ENCODE measurements around the gene TRPM3. TPM values are rescaled to one million over a fixed set of nuclear protein-coding genes. Genes with fewer than 3 reads are reported as not detected.

Gene TRPM3
- total and polyA plus RNA-seq, 2 of the 13 experiments (the other 11 are each of a cell fraction or from before 2014, with no cell fraction given), result not detected

DNA sequence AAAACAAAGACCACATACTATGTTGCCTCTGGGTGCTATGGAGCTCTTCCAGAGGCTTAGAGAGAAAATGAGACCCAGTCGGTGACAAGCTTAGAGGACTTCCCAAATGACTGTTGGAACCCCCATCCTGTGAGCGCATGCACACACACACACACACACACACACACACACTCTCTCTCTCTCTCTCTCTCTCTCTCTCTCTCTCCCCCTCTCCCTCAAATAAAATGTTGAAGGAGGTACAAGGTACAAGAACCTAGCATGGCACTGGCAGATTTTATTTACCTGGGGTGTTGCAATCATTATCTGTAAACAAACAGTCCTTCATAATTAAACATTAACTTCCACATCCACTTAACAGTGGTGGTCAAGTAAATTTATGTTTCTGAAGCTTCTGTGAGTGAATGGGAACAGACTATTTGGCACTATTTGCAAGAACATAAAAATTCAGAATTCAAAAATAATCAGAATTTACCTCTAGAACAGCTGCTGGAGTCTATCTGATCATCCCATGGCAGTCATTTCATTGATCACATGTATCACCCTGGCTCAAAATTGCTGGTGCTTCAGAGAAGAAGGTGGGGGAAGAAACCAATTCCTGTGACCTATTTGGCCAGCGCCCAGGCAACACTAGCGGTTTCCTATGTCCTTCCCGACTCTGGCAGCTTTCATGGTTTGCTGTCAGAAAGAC, 24.9 kb downstream of the TRPM3 start (continued):
- peak; percentile 86 for TF ChIP-seq ZNF280D (CRISPR knock-in tag; IDR thresholded peaks at IDR 0.05)
- TF ChIP-seq NFATC3 (CRISPR knock-in tag; IDR thresholded peaks at IDR 0.05), result no peak
- TF ChIP-seq MAFK (conservative IDR thresholded peaks at IDR 0.05 in 1 of 2, IDR thresholded peaks at IDR 0.05 in 1 of 2; ENCODE audit: low read length in 2 of 2), result no peak
- TF ChIP-seq, protein P1, sequence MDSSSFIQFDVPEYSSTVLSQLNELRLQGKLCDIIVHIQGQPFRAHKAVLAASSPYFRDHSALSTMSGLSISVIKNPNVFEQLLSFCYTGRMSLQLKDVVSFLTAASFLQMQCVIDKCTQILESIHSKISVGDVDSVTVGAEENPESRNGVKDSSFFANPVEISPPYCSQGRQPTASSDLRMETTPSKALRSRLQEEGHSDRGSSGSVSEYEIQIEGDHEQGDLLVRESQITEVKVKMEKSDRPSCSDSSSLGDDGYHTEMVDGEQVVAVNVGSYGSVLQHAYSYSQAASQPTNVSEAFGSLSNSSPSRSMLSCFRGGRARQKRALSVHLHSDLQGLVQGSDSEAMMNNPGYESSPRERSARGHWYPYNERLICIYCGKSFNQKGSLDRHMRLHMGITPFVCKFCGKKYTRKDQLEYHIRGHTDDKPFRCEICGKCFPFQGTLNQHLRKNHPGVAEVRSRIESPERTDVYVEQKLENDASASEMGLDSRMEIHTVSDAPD (CRISPR knock-in tag; IDR thresholded peaks at IDR 0.05), result peak; percentile 80; the same call in 1 of the 2 replicates
- no peak for TF ChIP-seq ZNF766 (CRISPR knock-in tag; IDR thresholded peaks at IDR 0.05; ENCODE audit: borderline replicate concordance)
- 0 out of 2 replicates have a peak, but pooled peaks have one; percentile 37 for TF ChIP-seq ZHX2 (IDR thresholded peaks at IDR 0.05; ENCODE audit: low read depth)
- TF ChIP-seq ZHX2 (CRISPR knock-in tag; IDR thresholded peaks at IDR 0.05; ENCODE audit: borderline replicate concordance), result no peak
- TF ChIP-seq HCFC1 (IDR thresholded peaks at IDR 0.05; ENCODE audit: low read depth, low read length), result no peak
- TF ChIP-seq, protein P2, sequence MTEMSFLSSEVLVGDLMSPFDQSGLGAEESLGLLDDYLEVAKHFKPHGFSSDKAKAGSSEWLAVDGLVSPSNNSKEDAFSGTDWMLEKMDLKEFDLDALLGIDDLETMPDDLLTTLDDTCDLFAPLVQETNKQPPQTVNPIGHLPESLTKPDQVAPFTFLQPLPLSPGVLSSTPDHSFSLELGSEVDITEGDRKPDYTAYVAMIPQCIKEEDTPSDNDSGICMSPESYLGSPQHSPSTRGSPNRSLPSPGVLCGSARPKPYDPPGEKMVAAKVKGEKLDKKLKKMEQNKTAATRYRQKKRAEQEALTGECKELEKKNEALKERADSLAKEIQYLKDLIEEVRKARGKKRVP (CRISPR knock-in tag; IDR thresholded peaks at IDR 0.05), result peak in 1 of 2 experiments; percentile 56; a peak in 1 of 4 replicates
- TF ChIP-seq ZNF614 (CRISPR knock-in tag; IDR thresholded peaks at IDR 0.05; ENCODE audit: borderline replicate concordance), result 0 out of 2 replicates have a peak, but pooled peaks have one; percentile 52
- TF ChIP-seq CEBPB (IDR thresholded peaks at IDR 0.05; ENCODE audit: borderline replicate concordance, low read depth, low read length), result peak; percentile 97
- TF ChIP-seq KDM3A (CRISPR knock-in tag; IDR thresholded peaks at IDR 0.05; ENCODE audit: low read depth), result peak; percentile 32; the same call in 1 of the 2 replicates
- no peak for TF ChIP-seq HES4 (CRISPR knock-in tag; IDR thresholded peaks at IDR 0.05; ENCODE audit: borderline replicate concordance)
- no peak for TF ChIP-seq ZNF143 (CRISPR knock-in tag; IDR thresholded peaks at IDR 0.05)
- TF ChIP-seq ZFP90 (CRISPR knock-in tag; IDR thresholded peaks at IDR 0.05; ENCODE audit: borderline replicate concordance), result peak; percentile 78
- no peak for TF ChIP-seq AGO1 (IDR thresholded peaks at IDR 0.05; ENCODE audit: low read depth, low read length, poor library complexity, severe bottlenecking)
- peak; percentile 45; the same call in 1 of the 2 replicates for TF ChIP-seq TRIM24 (CRISPR knock-in tag; IDR thresholded peaks at IDR 0.05)

Measured in HepG2 (cell line).